ENCODE data around the gene RNU5B-1. TPM values are rescaled to one million over a fixed set of nuclear protein-coding genes. Genes with fewer than 3 reads are reported as not detected.

Gene RNU5B-1
- total RNA-seq, 1 experiment from 2014 or later = not detected

DNA sequence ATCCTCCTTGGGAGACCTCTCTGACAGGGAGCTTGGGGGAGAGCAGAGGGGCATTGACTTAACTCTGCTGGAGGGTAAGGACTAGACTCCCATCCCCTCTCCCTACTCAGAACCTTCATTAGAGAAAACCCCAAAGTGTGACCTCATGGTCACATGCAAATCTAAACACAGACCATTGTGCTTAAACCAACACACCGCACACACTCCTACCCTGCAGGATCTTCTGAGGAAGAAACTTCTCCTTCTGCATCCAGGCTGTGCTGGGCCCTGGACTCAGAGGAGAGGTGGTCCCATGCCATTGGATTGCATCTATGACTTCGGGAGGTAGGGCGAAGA is 17.0 kb upstream of the RNU5B-1 start:
- no TSS peak for BruUV-seq (replicated peaks)
- no peak overlapping the region for H3K4me3 ChIP-seq (ENCODE audit: low read depth, low read length, poor library complexity, severe bottlenecking)
- intact Hi-C loops (cut with micrococcal nuclease; ENCODE audit: unreplicated experiment) = no loop called here

DNA sequence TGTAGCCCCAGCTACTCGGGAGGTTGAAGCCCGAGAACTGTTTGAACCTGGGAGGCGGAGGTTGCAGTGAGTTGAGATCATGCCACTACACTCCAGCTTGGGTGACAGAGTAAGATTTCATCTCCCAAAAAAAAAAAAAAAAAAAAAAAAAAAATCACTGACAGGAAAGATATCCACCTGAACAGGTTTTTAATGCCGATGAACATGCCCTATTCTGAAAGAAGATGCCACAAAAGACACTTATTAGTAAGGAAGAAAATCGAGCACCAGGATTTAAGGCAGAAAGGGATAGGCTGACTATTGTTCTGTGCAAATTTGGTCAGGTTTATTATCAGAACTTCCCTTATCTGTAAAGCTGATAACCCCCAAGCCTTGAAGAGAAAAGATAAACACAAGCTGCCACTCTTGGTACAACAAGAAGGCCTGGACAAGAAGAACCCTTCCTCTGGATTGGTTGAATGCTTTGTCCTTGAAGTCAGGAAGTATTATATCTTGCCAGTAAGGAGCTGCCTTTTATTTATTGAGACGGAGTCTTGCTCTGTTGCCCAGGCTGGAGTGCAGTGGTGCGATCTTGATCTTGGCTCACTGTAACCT is 15.1 kb upstream of the RNU5B-1 start:
- H3K27me3 ChIP-seq (replicated peaks; ENCODE audit: insufficient read depth, low read depth, low read length, poor library complexity) = no peaks in the 10 kb centered on the region
- no peak overlapping the region for H3K27ac ChIP-seq (ENCODE audit: low read depth, low read length, poor library complexity, severe bottlenecking)
- no TSS peak for BruUV-seq (replicated peaks)
- intact Hi-C loops (cut with micrococcal nuclease; ENCODE audit: unreplicated experiment) = no loop called here
- DNase-seq (ENCODE audit: low spot score) = no peak
- H3K4me3 ChIP-seq (ENCODE audit: low read depth, low read length, poor library complexity, severe bottlenecking) = no peak overlapping the region
- ChIA-PET CTCF (no interaction called here), POLR2A (ENCODE audit: low non-redundant PET) (no interaction called here)
- no peaks in the 10 kb centered on the region for H3K9me3 ChIP-seq (ENCODE audit: low read depth, low read length, poor library complexity, severe bottlenecking)
- peaks cover 14% of the 10 kb centered on the region for H3K4me1 ChIP-seq (ENCODE audit: insufficient read depth, low read length, poor library complexity, severe bottlenecking)
- H3K36me3 ChIP-seq (ENCODE audit: insufficient read depth, low read length, poor library complexity, severe bottlenecking) = no peaks in the 10 kb centered on the region
- TF ChIP-seq, protein P1, sequence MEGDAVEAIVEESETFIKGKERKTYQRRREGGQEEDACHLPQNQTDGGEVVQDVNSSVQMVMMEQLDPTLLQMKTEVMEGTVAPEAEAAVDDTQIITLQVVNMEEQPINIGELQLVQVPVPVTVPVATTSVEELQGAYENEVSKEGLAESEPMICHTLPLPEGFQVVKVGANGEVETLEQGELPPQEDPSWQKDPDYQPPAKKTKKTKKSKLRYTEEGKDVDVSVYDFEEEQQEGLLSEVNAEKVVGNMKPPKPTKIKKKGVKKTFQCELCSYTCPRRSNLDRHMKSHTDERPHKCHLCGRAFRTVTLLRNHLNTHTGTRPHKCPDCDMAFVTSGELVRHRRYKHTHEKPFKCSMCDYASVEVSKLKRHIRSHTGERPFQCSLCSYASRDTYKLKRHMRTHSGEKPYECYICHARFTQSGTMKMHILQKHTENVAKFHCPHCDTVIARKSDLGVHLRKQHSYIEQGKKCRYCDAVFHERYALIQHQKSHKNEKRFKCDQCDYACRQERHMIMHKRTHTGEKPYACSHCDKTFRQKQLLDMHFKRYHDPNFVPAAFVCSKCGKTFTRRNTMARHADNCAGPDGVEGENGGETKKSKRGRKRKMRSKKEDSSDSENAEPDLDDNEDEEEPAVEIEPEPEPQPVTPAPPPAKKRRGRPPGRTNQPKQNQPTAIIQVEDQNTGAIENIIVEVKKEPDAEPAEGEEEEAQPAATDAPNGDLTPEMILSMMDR (conservative IDR thresholded peaks at IDR 0.05; ENCODE audit: low read depth, low read length) = no peak
- no peak for TF ChIP-seq EZH2 (IDR thresholded peaks at IDR 0.05; ENCODE audit: borderline replicate concordance, low read depth, low read length, poor library complexity, severe bottlenecking)

More for the DNA sequence above, 17.0 kb upstream of the RNU5B-1 start:
- no peak for DNase-seq (ENCODE audit: low spot score)
- H3K36me3 ChIP-seq (ENCODE audit: insufficient read depth, low read length, poor library complexity, severe bottlenecking) = no peaks in the 10 kb centered on the region
- POLR2A ChIA-PET (ENCODE audit: low non-redundant PET) = interaction anchor here (0.6 to 1.7 kb wide), 2 partner anchors 17 to 128 kb away, joined by 4 to 7 read pairs; partner anchors contain the start of gene RNU5B-1
- H3K9me3 ChIP-seq (ENCODE audit: low read depth, low read length, poor library complexity, severe bottlenecking) = no peaks in the 10 kb centered on the region
- no peaks in the 10 kb centered on the region for H3K27me3 ChIP-seq (replicated peaks; ENCODE audit: insufficient read depth, low read depth, low read length, poor library complexity)
- CTCF ChIA-PET = no interaction called here
- no peak overlapping the region for H3K27ac ChIP-seq (ENCODE audit: low read depth, low read length, poor library complexity, severe bottlenecking)
- TF ChIP-seq, protein P1 (conservative IDR thresholded peaks at IDR 0.05; ENCODE audit: low read depth, low read length) = no peak
- no peak for TF ChIP-seq EZH2 (IDR thresholded peaks at IDR 0.05; ENCODE audit: borderline replicate concordance, low read depth, low read length, poor library complexity, severe bottlenecking)
- H3K4me1 ChIP-seq (ENCODE audit: insufficient read depth, low read length, poor library complexity, severe bottlenecking) = peaks cover 14% of the 10 kb centered on the region

DNA sequence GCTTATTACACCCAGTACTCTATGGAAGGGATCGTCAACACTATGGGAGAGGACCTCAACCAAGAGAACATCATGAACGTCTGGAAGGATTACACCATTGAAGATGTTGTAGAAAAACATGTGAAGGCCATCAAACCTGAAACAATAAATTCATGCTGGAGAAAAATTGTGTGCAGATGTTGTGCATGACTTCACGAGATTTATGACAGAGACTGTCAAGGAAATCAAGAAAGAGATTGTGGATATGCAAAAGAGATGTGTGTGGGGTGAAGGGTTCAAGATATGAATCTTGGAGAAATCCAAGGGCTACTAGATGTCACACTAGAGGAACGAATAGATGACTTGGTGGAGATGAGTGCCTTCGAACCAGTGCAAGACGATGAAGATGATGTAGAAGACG is 14.2 kb upstream of the RNU5B-1 start:
- Histone ChIP-seq H3K36me3 (ENCODE audit: insufficient read depth, low read length, poor library complexity, severe bottlenecking) (no peaks in the 10 kb centered on the region), H3K4me3 (ENCODE audit: low read depth, low read length, poor library complexity, severe bottlenecking) (no peak overlapping the region), H3K27me3 (replicated peaks; ENCODE audit: insufficient read depth, low read depth, low read length, poor library complexity) (no peaks in the 10 kb centered on the region), H3K4me1 (ENCODE audit: insufficient read depth, low read length, poor library complexity, severe bottlenecking) (peaks cover 14% of the 10 kb centered on the region), H3K9me3 (ENCODE audit: low read depth, low read length, poor library complexity, severe bottlenecking) (no peaks in the 10 kb centered on the region), H3K27ac (ENCODE audit: low read depth, low read length, poor library complexity, severe bottlenecking) (no peak overlapping the region)
- no peak for TF ChIP-seq EZH2 (IDR thresholded peaks at IDR 0.05; ENCODE audit: borderline replicate concordance, low read depth, low read length, poor library complexity, severe bottlenecking)
- TF ChIP-seq, protein P1 (conservative IDR thresholded peaks at IDR 0.05; ENCODE audit: low read depth, low read length) = no peak
- no TSS peak for BruUV-seq (replicated peaks)
- intact Hi-C loops (cut with micrococcal nuclease; ENCODE audit: unreplicated experiment) = no loop called here
- no peak for DNase-seq (ENCODE audit: low spot score)
- ChIA-PET POLR2A (ENCODE audit: low non-redundant PET) (no interaction called here), CTCF (no interaction called here)
